Activated naive CD8-positive, alpha-beta T cell treated with anti-CD3 and anti-CD28 coated beads, Interleukin-2, amount 50 U/mL, for 16 hours (primary cell): ENCODE results near the gene EIF3L.

Experiments
- DNase-seq: peaks from one replicate; pipeline ENCODE4 v3.0.0-alpha.2; 2020; ENCODE audit warnings: low read depth, low spot score

EIF3L gene

GRCh38 chr22:37926771-37927636 is 77.8 kb downstream of the EIF3L start:
- no peak for DNase-seq

- no peak for DNase-seq
These were observed 78.4 kb downstream of the EIF3L start for GRCh38 chr22:37927637-37927936.

DNA sequence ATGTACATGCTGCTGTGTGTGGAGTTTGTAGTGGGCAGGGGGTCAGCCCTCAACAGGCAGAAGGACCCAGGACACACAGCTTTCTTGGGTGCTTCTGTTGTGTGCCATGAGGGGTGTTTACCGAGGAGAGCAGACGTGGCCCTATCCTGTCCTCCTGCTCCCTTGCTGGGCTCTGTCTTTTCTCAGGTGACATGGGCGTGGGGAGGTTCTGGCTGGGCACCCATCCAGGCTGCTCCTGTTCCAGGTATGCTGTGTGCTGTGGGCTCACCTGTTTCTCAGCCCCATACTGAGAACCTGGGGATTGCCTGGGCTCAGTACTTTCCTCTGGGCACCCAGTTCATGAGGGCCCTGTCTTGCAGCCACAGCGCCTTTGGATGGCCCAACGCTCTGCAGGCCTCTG is 80.2 kb downstream of the EIF3L start:
- DNase-seq: no peak

- no peak for DNase-seq
These were observed 81.2 kb downstream of the EIF3L start for GRCh38 chr22:37930270-37930951.

GRCh38 chr22:37930952-37931440 is 81.8 kb downstream of the EIF3L start:
- no peak for DNase-seq

GRCh38 chr22:37931893-37932389 is 82.7 kb downstream of the EIF3L start:
- DNase-seq: no peak

DNA sequence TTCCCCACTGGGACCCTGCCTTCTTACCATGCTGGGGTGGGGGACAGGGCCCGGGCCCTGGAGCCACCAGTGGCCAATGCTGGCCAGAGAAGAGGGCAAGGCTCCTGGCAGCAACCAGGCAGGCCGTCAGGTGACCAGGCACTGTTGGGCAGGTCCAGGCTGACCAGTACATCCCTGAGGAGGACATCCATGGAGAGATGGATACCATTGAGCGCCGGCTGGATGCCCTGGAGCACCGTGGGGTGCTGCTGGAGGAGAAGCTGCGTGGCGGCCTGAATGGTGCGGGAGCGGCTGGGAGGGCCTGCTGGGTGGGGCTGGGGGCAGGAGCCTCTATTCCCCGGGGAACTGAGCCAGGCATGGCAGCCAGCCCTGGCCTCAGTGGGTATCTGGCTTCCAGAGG is 83.2 kb downstream of the EIF3L start:
- DNase-seq: no peak

- DNase-seq: no peak
These were observed 83.8 kb downstream of the EIF3L start for GRCh38 chr22:37932821-37933578.

- peak; percentile 49 for DNase-seq
These were observed 84.6 kb downstream of the EIF3L start for GRCh38 chr22:37933711-37934376.
